Non-pigmented ciliary epithelial cell (primary cell): Measurements from ENCODE around the gene POLK.
"Not testable (repeated sequence)": the region's sequence is repeated elsewhere in the genome, so short reads cannot be mapped to it uniquely, and the experiment has no call there.

Source experiments
- DNase-seq: peaks from one replicate; pipeline ENCODE4 v3.0.0-alpha.2; 2010; ENCODE audit warnings: low read depth

POLK gene

GRCh38 chr5:75511435-75512382 lies at the start of gene POLK, which contains the start of gene CERT1:
Gene POLK, plus strand, starts transcription at chr5:75511891.
Gene CERT1, minus strand, starts transcription at chr5:75511629. Its CDS starts 422 bp downstream, at chr5:75511207.
- DNase-seq = peak; percentile 96

- DNase-seq = no peak
These were observed 48.0 kb upstream of the POLK start for GRCh38 chr5:75463726-75464125.

- peak; percentile 40 for DNase-seq
These were observed 46.2 kb upstream of the POLK start for GRCh38 chr5:75465480-75465879.

- DNase-seq = no peak
These were observed 45.5 kb upstream of the POLK start for GRCh38 chr5:75466006-75466716.

GRCh38 chr5:75468593-75468992 lies 43.1 kb upstream of the POLK start:
- DNase-seq = no peak

- DNase-seq = no peak
These were observed 42.7 kb upstream of the POLK start for GRCh38 chr5:75469017-75469416.

- no peak for DNase-seq
These were observed 40.5 kb upstream of the POLK start for GRCh38 chr5:75471193-75471592.

GRCh38 chr5:75472973-75473372 lies 38.7 kb upstream of the POLK start:
- no peak for DNase-seq

- no peak for DNase-seq
These were observed 38.2 kb upstream of the POLK start for GRCh38 chr5:75473463-75473862.

- DNase-seq = no peak
These were observed 36.3 kb upstream of the POLK start for GRCh38 chr5:75475364-75475763.

- no peak for DNase-seq
These were observed 30.7 kb upstream of the POLK start for GRCh38 chr5:75481024-75481423.

- no peak for DNase-seq
These were observed 29.2 kb upstream of the POLK start for GRCh38 chr5:75482482-75482881.

GRCh38 chr5:75484605-75485004 lies 27.1 kb upstream of the POLK start:
- no peak for DNase-seq

GRCh38 chr5:75489847-75490246 lies 21.8 kb upstream of the POLK start:
- DNase-seq = not testable (repeated sequence)

GRCh38 chr5:75491621-75492020 lies 20.1 kb upstream of the POLK start:
- no peak for DNase-seq

- DNase-seq = no peak
These were observed 15.7 kb upstream of the POLK start for GRCh38 chr5:75496026-75496425.

GRCh38 chr5:75498208-75498777 lies 13.4 kb upstream of the POLK start:
- DNase-seq = no peak

- not testable (repeated sequence) for DNase-seq
These were observed 12.8 kb upstream of the POLK start for GRCh38 chr5:75498875-75499274.

GRCh38 chr5:75505112-75505511 lies 6.6 kb upstream of the POLK start:
- DNase-seq = not testable (repeated sequence)

GRCh38 chr5:75507841-75508240 lies 3.9 kb upstream of the POLK start:
- no peak for DNase-seq

GRCh38 chr5:75509546-75509945 lies 2.1 kb upstream of the POLK start:
- DNase-seq = no peak

GRCh38 chr5:75509956-75510355 lies 1.7 kb upstream of the POLK start:
- peak; percentile 6 for DNase-seq

- DNase-seq = no peak
These were observed 1.3 kb upstream of the POLK start for GRCh38 chr5:75510417-75510835.
